Heart left ventricle (tissue), 13 donors: Measurements from ENCODE around the gene TXN.

Source experiments
- POLR2A ChIP-seq, 2 donors: fragments of 450-650 bp; IDR thresholded peaks; one replicate each; pipeline ENCODE4 v1.6.1; 2017; ENCODE audit warnings: antibody characterized with exemption in 2 of 2, mild to moderate bottlenecking in 2 of 2, moderate library complexity in 2 of 2
- TF ChIP-seq, protein P1 (sequence below), 12 donors: fragments of 200-600 bp; sonication (generic) in 4 of 12; IDR thresholded peaks; one replicate each; pipeline versions ENCODE4 v1.5.0 to v1.8.0; 2018 to 2022; ENCODE audit warnings: antibody characterized with exemption in 12 of 12, mild to moderate bottlenecking in 5 of 12
- donor health status: ischemic (EF 13 %, LVEDD 7.1; RV severe dilation, severe dysfunction).
- donor health status: DM: no; HTN: yes; CAD: no.
- donor health status: DM: no; HTN: no; CAD: no.
- donor health status: ischemic (EF 25% LVEDD 6.9; RV normal size, moderate dysfunction).
- donor health status: ischemic (EF 25% LVEDD 5.7; RV mildly dilated, moderate dysfunction).
- donor health status: ischemic (EF 35%, LVEDD 5.7; RV mildly dilated, moderate dysfunction).
- donor health status: nonischemic (EF 11% LVEDD 7.7; RV severe dilation, severe dysfunction).
- donor health status: DM: yes; HTN: yes; CAD: no.
- donor health status: PGD.
- donor health status: ischemic (EF 29% LVEDD 5.4; RV normal size, mild dysfunction).
- donor health status: nonischemic (EF 23%, LVEDD 6.1; RV moderate dilation, normal function).

- no peak for TF ChIP-seq POLR2A (IDR thresholded peaks at IDR 0.05)
- TF ChIP-seq, protein P1, sequence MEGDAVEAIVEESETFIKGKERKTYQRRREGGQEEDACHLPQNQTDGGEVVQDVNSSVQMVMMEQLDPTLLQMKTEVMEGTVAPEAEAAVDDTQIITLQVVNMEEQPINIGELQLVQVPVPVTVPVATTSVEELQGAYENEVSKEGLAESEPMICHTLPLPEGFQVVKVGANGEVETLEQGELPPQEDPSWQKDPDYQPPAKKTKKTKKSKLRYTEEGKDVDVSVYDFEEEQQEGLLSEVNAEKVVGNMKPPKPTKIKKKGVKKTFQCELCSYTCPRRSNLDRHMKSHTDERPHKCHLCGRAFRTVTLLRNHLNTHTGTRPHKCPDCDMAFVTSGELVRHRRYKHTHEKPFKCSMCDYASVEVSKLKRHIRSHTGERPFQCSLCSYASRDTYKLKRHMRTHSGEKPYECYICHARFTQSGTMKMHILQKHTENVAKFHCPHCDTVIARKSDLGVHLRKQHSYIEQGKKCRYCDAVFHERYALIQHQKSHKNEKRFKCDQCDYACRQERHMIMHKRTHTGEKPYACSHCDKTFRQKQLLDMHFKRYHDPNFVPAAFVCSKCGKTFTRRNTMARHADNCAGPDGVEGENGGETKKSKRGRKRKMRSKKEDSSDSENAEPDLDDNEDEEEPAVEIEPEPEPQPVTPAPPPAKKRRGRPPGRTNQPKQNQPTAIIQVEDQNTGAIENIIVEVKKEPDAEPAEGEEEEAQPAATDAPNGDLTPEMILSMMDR (IDR thresholded peaks at IDR 0.05) = no peak
Measured at GRCh38 chr9:110199643-110200042, 56.7 kb downstream of the TXN start.
